Caco-2 (cell line): ENCODE measurements around the gene NRXN2. TPM values are rescaled to one million over a fixed set of nuclear protein-coding genes. Genes with fewer than 3 reads are reported as not detected.

Source experiments
- BruUV-seq: library from RNA; stranded (reverse); fragments of 400-500 nt; replicated peaks from 2 replicates; lab custom pipeline; 2021; lab: Mats Ljungman, UMichigan
- CTCF ChIA-PET: fragments of 300-600 bp; sonication (Branson Sonifier 250); formaldehyde crosslinking; loops from one replicate; lab custom pipeline; 2022; ENCODE audit warnings: antibody characterized with exemption; lab: Charles Lee
- POLR2A ChIA-PET: fragments of 300-600 bp; sonication (Branson Sonifier 250); formaldehyde crosslinking; loops from one replicate; lab custom pipeline; 2022; ENCODE audit warnings: antibody characterized with exemption; lab: Charles Lee
- DNase-seq, 2 experiments: peaks; one replicate each; pipeline versions ENCODE4 v3.0.0 to v3.0.0-alpha.2; 2020 to 2022
- H3K27me3 ChIP-seq: replicated peaks from 2 replicates; pipeline ENCODE4 v1.6.0; 2011; ENCODE audit warnings: low read length; ENCODE audit not compliant: control insufficient read depth, insufficient read depth
- H3K36me3 ChIP-seq: 2 replicates; pipeline ENCODE4 v1.5.1; 2011; ENCODE audit warnings: low read length; ENCODE audit not compliant: control insufficient read depth, insufficient read depth
- H3K4me1 ChIP-seq: fragments of 250-450 bp; sonication (Bioruptor Pico); 2 replicates; pipeline ENCODE4 v1.5.1; 2020; ENCODE audit warnings: mild to moderate bottlenecking
- H3K4me3 ChIP-seq: 2 replicates; pipeline ENCODE4 v1.5.1; 2011; ENCODE audit warnings: low read depth, mild to moderate bottlenecking, control low read depth, low read length
- H3K9me3 ChIP-seq: fragments of 250-450 bp; sonication (Bioruptor Pico); 2 replicates; pipeline ENCODE4 v1.5.1; 2020; ENCODE audit warnings: mild to moderate bottlenecking, moderate library complexity
- H3K27ac Mint-ChIP-seq: one replicate; pipeline ENCODE4 v1.8.0; 2022; ENCODE audit warnings: mixed read lengths; ENCODE audit not compliant: unreplicated experiment
- H3K27me3 Mint-ChIP-seq: one replicate; pipeline ENCODE4 v1.8.0; 2022; ENCODE audit warnings: mixed read lengths; ENCODE audit not compliant: insufficient read depth, unreplicated experiment
- H3K36me3 Mint-ChIP-seq: one replicate; pipeline ENCODE4 v1.8.0; 2022; ENCODE audit warnings: mild to moderate bottlenecking, mixed read lengths; ENCODE audit not compliant: insufficient read depth, unreplicated experiment
- H3K4me1 Mint-ChIP-seq: one replicate; pipeline ENCODE4 v1.8.0; 2022; ENCODE audit warnings: low read depth, mixed read lengths; ENCODE audit not compliant: unreplicated experiment
- H3K4me3 Mint-ChIP-seq: one replicate; pipeline ENCODE4 v1.8.0; 2022; ENCODE audit warnings: mild to moderate bottlenecking, moderate library complexity, mixed read lengths; ENCODE audit not compliant: unreplicated experiment
- H3K9me3 Mint-ChIP-seq: one replicate; pipeline ENCODE4 v1.8.0; 2022; ENCODE audit warnings: mixed read lengths; ENCODE audit not compliant: unreplicated experiment
- CTCF ChIP-seq, 2 experiments: fragments of 200-600 bp in 1 of 2; IDR thresholded peaks; 1 replicate in 1 of 2; 2 replicates in 1 of 2; pipeline versions ENCODE4 v1.5.1 to v1.8.0; 2011 to 2022; ENCODE audit warnings: antibody characterized with exemption in 1 of 2, control low read depth in 1 of 2, inconsistent platforms in 1 of 2, low read depth in 1 of 2, low read length in 1 of 2, mild to moderate bottlenecking in 1 of 2, moderate library complexity in 1 of 2; ENCODE audit not compliant: insufficient read depth in 1 of 2, severe bottlenecking in 1 of 2, unreplicated experiment in 1 of 2
- intact Hi-C: fragments of 100-400 bp; cut with micrococcal nuclease; formaldehyde crosslinking; loops from one replicate; pipeline ENCODE4 v1.10.0; 2022; ENCODE audit not compliant: unreplicated experiment
- total RNA-seq: library from RNA; stranded (reverse); gene quantifications from 2 replicates; pipeline ENCODE4 v1.2.3, GENCODE V29; 2022

NRXN2 gene
- total RNA-seq, 1 experiment from 2014 or later, result 7.6 TPM

GRCh38 chr11:64713781-64714363 is 9.1 kb downstream of the NRXN2 start:
- Mint-ChIP-seq H3K9me3 (no peaks in the 10 kb centered on the region), H3K4me3 (peak overlapping the region; percentile 58), H3K4me1 (no peaks in the 10 kb centered on the region), H3K27ac (no peak overlapping the region), H3K27me3 (peaks cover 23% of the 10 kb centered on the region), H3K36me3 (no peaks in the 10 kb centered on the region)
- H3K4me1 ChIP-seq, result no peaks in the 10 kb centered on the region
- intact Hi-C loops, result no loop called here
- no peaks in the 10 kb centered on the region for H3K9me3 ChIP-seq
- H3K36me3 ChIP-seq, result no peaks in the 10 kb centered on the region
- peaks cover 9% of the 10 kb centered on the region for H3K27me3 ChIP-seq
- POLR2A ChIA-PET, result no interaction called here
- H3K4me3 ChIP-seq, result peak overlapping the region; percentile 28
- no peak for TF ChIP-seq CTCF (IDR thresholded peaks at IDR 0.05; ENCODE audit: insufficient read depth in 1 of 2, low read depth in 1 of 2, low read length in 1 of 2, severe bottlenecking in 1 of 2, unreplicated experiment in 1 of 2)
- CTCF ChIA-PET, result interaction anchor here (0.9 to 1.1 kb wide), 2 partner anchors 9 kb away, joined by 3 to 4 read pairs; partner anchors contain the start of gene NRXN2
- DNase-seq, result peak in 1 of 2 experiments; percentile 33
- BruUV-seq, result no TSS peak

- Histone ChIP-seq H3K27me3 (peaks cover 9% of the 10 kb centered on the region), H3K4me1 (no peaks in the 10 kb centered on the region), H3K9me3 (no peaks in the 10 kb centered on the region), H3K4me3 (peak overlapping the region; percentile 28), H3K36me3 (no peaks in the 10 kb centered on the region)
- H3K27me3 Mint-ChIP-seq, result peaks cover 20% of the 10 kb centered on the region
- ChIA-PET POLR2A (interaction anchor here (0.7 kb wide), 1 partner anchor 65 kb away, joined by 3 read pairs; the partner anchor contains the start of gene SF1), CTCF (interaction anchor here (0.7 to 1.1 kb wide), 3 partner anchors 8 to 24 kb away, joined by 3 to 4 read pairs (median 3); partner anchors contain the start of gene NRXN2)
- intact Hi-C loops, result no loop called here
- no peaks in the 10 kb centered on the region for H3K9me3 Mint-ChIP-seq
- H3K4me1 Mint-ChIP-seq, result no peaks in the 10 kb centered on the region
- H3K36me3 Mint-ChIP-seq, result no peaks in the 10 kb centered on the region
- DNase-seq, result peak; percentile 59 to 79
- BruUV-seq, result no TSS peak
- no peak overlapping the region for H3K4me3 Mint-ChIP-seq
- H3K27ac Mint-ChIP-seq, result no peak overlapping the region
- no peak for TF ChIP-seq CTCF (IDR thresholded peaks at IDR 0.05; ENCODE audit: insufficient read depth in 1 of 2, low read depth in 1 of 2, low read length in 1 of 2, severe bottlenecking in 1 of 2, unreplicated experiment in 1 of 2)
Measured at GRCh38 chr11:64713016-64713707, 9.8 kb downstream of the NRXN2 start.

DNA sequence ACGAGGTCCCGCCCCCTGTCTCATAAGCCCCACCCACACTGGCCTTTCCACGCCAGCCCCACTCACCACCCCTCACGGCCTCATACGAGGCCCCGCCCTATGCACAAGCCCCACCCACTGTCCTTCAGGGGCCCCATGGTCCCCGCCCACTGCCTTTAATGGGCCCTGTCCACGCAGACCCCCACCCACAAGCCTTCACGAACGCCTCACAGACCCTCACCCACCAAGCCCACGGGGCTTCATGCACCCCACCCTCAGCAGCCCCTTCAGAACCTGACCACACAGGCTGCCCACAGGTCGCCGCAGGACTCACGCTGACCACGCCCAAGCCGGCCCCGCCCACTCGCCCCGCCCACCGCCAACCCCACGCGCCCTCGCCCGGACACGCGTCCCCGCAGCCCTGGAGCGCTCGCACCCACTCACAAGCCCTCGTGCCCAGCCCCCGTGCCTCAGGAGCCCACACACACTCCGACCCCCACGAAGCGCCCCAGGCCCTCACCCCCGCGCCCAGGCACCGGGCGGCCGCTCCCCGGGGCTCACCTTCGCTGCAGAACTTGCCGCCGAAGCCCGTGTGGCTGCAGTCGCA is 10.5 kb downstream of the NRXN2 start:
- CTCF ChIA-PET, result interaction anchor here (0.7 to 0.9 kb wide), 2 partner anchors 8 to 24 kb away, joined by 3 to 4 read pairs; no protein-coding TSS in a partner anchor
- no TSS peak for BruUV-seq

More for the DNA sequence above, 10.5 kb downstream of the NRXN2 start:
- no peaks in the 10 kb centered on the region for H3K9me3 Mint-ChIP-seq
- H3K27me3 Mint-ChIP-seq, result peaks cover 18% of the 10 kb centered on the region
- no peaks in the 10 kb centered on the region for H3K36me3 Mint-ChIP-seq
- H3K4me1 Mint-ChIP-seq, result no peaks in the 10 kb centered on the region
- POLR2A ChIA-PET, result interaction anchor here (0.7 kb wide), 1 partner anchor 66 kb away, joined by 3 read pairs; the partner anchor contains the start of gene SF1
- no peak for TF ChIP-seq CTCF (IDR thresholded peaks at IDR 0.05; ENCODE audit: insufficient read depth in 1 of 2, low read depth in 1 of 2, low read length in 1 of 2, severe bottlenecking in 1 of 2, unreplicated experiment in 1 of 2)
- Histone ChIP-seq H3K4me1 (no peaks in the 10 kb centered on the region), H3K36me3 (no peaks in the 10 kb centered on the region), H3K4me3 (no peak overlapping the region), H3K27me3 (peaks cover 9% of the 10 kb centered on the region), H3K9me3 (no peaks in the 10 kb centered on the region)
- DNase-seq, result no peak
- intact Hi-C loops, result no loop called here
- H3K4me3 Mint-ChIP-seq, result no peak overlapping the region
- no peak overlapping the region for H3K27ac Mint-ChIP-seq
